NCI-H187 treated with DMSO at 0.1 percent for 48 hours (cell line): ENCODE data around the gene COL23A1.

Experiments
- DNase-seq: peaks from one replicate; lab custom pipeline; 2025; lab: John Stamatoyannopoulos, UW

COL23A1 gene

DNA sequence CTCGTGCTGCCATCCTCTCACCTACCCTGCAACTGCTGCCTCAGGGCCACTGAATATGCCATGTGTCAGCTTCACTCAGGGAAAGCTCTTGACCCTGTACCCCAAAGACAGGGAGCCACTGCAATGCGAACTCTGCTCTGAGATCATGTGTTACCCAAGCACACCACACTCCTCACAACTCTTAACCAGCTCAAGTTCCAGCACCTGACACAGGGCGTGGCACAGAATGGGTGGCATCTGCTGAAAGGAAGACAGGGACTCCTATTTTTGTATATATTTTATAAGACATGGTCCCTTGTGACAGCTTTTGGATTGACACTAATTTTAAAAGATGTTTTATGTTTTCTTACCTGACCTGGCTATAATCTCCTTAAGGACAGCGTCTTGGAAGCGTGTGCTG is 368.3 kb downstream of the COL23A1 start:
- no peak for DNase-seq

DNA sequence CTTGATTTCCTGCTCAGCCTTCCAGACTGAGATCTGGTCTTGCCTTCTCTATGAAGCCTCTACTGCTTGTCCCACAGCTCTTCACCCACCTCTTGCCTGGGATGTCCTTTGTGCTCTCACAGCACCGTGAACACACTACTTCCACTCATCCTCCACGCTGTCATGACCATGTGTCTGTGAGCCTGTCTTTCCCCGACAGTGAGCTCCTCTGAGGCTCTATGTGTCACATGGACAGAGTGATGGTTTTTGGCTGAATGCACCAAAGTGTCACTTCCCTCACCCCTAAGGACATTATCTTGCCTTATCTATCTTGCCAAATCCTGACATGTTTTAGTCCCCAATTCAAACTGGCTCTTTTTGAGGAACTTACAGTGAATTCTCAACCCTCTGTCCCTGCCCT is 368.9 kb downstream of the COL23A1 start:
- no peak for DNase-seq

DNA sequence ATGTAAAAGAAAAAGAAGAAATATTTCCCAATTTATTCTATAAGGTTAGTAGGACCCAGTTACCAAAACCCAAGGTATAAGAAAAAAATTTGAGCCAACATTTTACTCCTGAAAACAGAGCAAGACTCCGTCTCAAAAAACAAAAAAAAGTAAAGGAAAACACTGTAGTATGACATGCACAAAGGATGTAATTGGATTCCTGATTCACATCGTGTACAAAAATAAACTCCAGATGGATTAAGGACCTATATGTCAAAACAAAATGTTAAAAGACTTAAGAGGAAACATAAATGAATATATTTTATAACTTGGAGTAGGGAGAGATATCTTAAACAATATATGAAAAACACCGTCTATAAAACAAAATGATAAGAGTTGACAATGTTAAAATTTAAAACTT is 371.4 kb downstream of the COL23A1 start:
- DNase-seq: no peak

- DNase-seq: no peak
Measured at GRCh38 chr5:178218237-178218776, 371.9 kb downstream of the COL23A1 start.

DNA sequence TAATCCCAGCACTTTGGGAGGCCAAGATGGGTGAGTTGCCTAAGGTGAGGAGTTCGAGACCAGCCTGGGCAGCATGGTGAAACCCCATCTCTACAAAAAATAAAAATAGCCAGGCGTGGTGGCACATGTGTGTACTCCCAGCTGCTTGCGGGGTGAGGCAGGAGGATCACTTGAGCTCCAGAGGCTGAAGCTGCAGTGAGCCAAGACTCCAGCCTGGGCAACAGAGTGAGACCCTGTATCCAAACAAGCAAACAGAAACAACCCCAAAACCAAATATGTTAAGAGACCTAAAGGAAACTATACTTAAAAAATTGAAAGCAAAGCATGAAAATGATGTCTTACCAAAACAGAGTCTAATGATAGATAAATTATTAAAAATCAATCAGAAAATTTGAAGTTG is 373.4 kb downstream of the COL23A1 start:
- no peak for DNase-seq

DNA sequence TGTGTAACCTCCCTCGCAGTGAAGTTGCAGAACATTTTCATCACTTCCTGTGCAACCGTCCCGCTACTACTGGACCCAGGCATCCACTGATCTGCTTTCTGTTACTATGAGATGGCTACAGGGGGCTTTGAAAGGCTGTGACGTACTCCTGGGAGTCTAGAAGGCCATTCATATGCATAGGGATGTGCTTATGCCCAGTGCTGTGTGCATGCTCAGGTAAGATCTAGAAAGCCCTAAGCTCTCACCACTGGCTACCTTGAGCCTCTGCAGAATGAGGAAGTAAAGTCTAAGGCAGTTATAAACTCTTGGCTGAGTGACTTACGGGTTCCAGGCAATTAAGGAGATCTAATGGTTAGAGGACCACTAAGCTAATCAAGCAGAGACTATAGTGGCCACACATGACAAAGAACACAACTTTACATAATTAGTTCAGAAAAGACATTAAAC is 374.1 kb downstream of the COL23A1 start:
- DNase-seq: no peak

GRCh38 chr5:178215280-178216002 is 374.8 kb downstream of the COL23A1 start:
- DNase-seq: no peak

GRCh38 chr5:178214160-178214803 is 375.9 kb downstream of the COL23A1 start:
- no peak for DNase-seq

- no peak for DNase-seq
Measured at GRCh38 chr5:178213748-178214151, 376.4 kb downstream of the COL23A1 start.

- no peak for DNase-seq
Measured at GRCh38 chr5:178213003-178213461, 377.2 kb downstream of the COL23A1 start.

GRCh38 chr5:178212241-178213002 is 377.8 kb downstream of the COL23A1 start:
- no peak for DNase-seq

DNA sequence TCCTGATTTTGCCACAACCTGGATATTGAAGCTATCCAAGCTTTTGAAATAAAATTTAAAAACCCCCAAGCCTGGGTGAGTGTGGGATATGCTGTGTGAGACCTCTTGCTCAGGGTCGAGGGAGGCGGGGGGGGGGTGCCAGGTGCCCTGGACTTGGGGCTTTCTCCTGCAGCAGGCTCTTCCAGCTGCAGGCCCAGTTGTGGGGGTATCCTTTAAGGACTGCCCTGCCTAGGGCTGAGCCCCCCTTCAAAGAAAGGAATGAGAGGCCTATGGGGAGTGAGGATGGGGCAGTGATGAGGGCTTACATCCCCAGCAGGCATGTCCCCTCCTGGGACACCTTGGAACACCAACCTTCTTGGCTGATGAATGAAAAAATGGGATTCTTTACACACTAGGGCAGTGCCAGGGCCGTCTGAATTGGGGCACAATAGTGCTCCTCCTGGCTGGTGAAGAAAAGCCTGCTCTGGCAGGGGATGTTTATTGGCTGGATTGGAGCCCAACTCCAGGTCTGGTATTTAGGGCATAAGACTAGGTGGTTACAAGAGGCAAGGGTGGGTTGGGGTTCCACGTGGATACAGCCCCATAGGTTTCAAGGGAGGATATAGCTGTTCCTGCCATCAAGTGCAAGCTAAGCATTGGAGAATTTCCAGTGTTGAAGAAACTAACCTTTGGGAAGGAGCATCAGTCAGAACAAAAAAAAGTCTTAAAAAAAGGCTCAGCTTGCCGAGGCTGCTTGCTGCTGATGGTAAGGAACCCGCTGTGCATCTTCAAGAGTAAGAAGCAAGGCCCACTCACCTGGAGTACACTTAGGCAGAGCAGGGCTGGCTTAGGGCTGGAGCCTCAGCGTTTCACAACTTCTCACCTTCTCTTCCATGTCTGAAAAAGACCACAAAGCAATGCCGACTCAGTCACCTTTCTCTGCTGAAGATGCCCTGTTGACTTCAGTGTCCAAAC is 378.8 kb downstream of the COL23A1 start:
- DNase-seq: no peak

DNA sequence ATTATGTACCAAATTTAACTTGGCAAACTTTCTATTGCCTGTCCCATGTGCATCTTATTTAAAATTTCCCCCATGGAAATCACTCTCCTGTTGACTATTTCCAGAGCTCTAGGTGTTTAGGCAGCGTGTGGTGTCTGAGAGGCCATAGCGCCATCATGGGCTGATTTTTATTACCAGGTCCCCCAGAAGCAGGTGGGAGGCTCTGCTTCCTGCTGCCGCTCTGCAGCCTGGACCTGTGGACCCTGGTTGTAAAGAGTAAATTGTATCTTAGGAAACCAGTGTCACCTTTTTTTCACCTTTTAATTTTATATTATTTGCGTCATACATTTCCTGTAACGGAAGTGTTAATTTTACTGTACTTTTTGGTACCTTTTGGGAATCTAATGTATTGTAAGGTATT is 379.5 kb downstream of the COL23A1 start:
- DNase-seq: no peak

DNA sequence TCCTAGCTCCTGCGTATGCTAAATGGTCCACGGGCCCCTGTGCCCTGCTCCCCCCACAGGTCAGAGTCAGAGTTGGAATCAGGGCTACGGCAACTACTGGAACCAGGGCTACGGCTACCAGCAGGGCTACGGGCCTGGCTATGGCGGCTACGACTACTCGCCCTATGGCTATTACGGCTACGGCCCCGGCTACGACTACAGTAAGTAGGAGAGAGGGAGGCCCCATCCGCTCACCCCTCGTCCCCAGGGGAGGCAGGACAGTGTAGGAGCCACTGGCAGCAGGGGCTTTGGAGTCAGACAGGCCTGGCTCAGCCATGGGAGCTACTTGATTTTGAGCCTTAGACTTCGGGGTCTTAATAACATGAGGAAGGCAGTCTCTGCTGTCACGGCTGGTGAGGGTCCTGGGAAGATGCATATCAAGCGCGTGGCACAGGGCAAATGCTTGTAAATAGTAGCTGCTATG is 380.1 kb downstream of the COL23A1 start:
- no peak for DNase-seq

GRCh38 chr5:178209334-178210072 is 380.7 kb downstream of the COL23A1 start:
- no peak for DNase-seq

DNA sequence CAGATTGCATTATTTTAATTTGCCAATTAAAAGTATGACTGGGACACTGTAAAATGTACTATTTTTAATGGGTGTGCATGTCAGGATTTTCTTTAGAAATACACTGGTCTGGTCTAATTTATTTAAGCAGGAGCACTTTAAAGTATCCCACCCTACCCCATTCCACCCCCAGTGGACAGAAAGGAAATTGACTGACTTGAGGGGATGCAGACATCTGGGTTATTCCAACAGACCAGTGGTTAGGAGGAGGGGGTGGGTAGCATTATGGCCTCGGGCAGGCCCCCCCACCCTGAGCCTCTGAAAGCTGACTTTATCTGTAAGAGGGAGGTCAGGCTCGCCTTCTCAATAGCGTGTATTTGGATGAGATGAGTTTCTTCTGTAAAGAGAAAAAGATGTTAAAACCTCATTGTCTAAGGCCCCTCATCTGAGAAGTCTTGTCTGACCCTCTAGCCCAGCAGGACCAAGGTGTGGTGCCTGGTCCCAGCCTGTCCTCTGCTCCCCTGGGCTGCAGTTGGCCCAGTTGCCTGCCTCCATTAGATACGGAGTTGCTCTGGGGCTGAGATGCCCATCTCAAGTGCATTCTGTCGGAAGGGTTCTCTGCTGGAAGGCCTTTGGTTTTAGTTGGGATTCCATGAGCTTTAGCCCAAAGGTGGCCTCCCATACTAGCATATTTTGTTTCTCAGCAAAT is 381.5 kb downstream of the COL23A1 start:
- no peak for DNase-seq

GRCh38 chr5:178207917-178208280 is 382.3 kb downstream of the COL23A1 start:
- no peak for DNase-seq

- DNase-seq: no peak
Measured at GRCh38 chr5:178207183-178207916, 382.8 kb downstream of the COL23A1 start.
